Neural progenitor cell (in vitro differentiated cells): ENCODE data around the gene TCERG1L. TPM values are rescaled to one million over a fixed set of nuclear protein-coding genes. Genes with fewer than 3 reads are reported as not detected.

Experiments
- DNase-seq: peaks from one replicate; pipeline ENCODE4 v3.0.0-alpha.2; 2016; ENCODE audit warnings: low spot score
- H2AFZ ChIP-seq: fragments of 200-600 bp; sonication (generic); replicated peaks from 2 replicates; pipeline ENCODE4 v1.6.1; 2016; ENCODE audit warnings: antibody characterized with exemption
- H3F3A ChIP-seq: fragments of 200-600 bp; sonication (generic); 2 replicates; pipeline ENCODE4 v1.6.1; 2016; ENCODE audit warnings: antibody characterized with exemption, low read depth
- H3K27ac ChIP-seq: fragments of 200-600 bp; sonication (generic); 2 replicates; pipeline ENCODE4 v1.5.1; 2016; ENCODE audit warnings: mild to moderate bottlenecking
- H3K27me3 ChIP-seq: fragments of 200-600 bp; sonication (generic); 2 replicates; pipeline ENCODE4 v1.6.1; 2016; ENCODE audit warnings: mild to moderate bottlenecking, moderate library complexity
- H3K36me3 ChIP-seq: fragments of 200-600 bp; sonication (generic); 2 replicates; pipeline ENCODE4 v1.5.1; 2016
- H3K4me1 ChIP-seq: fragments of 200-600 bp; sonication (generic); 2 replicates; pipeline ENCODE4 v1.6.1; 2016; ENCODE audit warnings: mixed run types
- H3K4me2 ChIP-seq: fragments of 200-600 bp; sonication (generic); 2 replicates; pipeline ENCODE4 v1.6.1; 2016
- H3K4me3 ChIP-seq: fragments of 200-600 bp; sonication (generic); 2 replicates; pipeline ENCODE4 v1.5.1; 2016
- H3K79me2 ChIP-seq: fragments of 200-600 bp; sonication (generic); 2 replicates; pipeline ENCODE4 v1.6.1; 2016; ENCODE audit warnings: low read depth
- H3K9ac ChIP-seq: fragments of 200-600 bp; sonication (generic); 2 replicates; pipeline ENCODE4 v1.6.1; 2016
- H3K9me3 ChIP-seq: fragments of 200-600 bp; sonication (generic); 2 replicates; pipeline ENCODE4 v1.5.1; 2016; ENCODE audit warnings: low read depth
- H4K20me1 ChIP-seq: fragments of 200-600 bp; sonication (generic); 2 replicates; pipeline ENCODE4 v1.6.1; 2016; ENCODE audit warnings: low read depth
- H3K27ac Mint-ChIP-seq: 3 replicates; pipeline ENCODE4 v1.8.0; 2021; ENCODE audit warnings: mixed read lengths
- H3K27me3 Mint-ChIP-seq: 2 replicates; pipeline ENCODE4 v1.8.0; 2022; ENCODE audit warnings: low read depth, mild to moderate bottlenecking, inconsistent platforms, moderate library complexity, mixed read lengths; ENCODE audit not compliant: insufficient read depth
- H3K36me3 Mint-ChIP-seq: 3 replicates; pipeline ENCODE4 v1.8.0; 2021; ENCODE audit warnings: mixed read lengths
- H3K4me1 Mint-ChIP-seq: 3 replicates; pipeline ENCODE4 v1.8.0; 2021; ENCODE audit warnings: mixed read lengths
- H3K4me3 Mint-ChIP-seq: 3 replicates; pipeline ENCODE4 v1.8.0; 2021; ENCODE audit warnings: mild to moderate bottlenecking, moderate library complexity, mixed read lengths
- H3K9me3 Mint-ChIP-seq: 3 replicates; pipeline ENCODE4 v1.8.0; 2020; ENCODE audit warnings: mixed read lengths
- CTCF ChIP-seq: fragments of 200-600 bp; sonication (generic); IDR thresholded peaks from 2 replicates; pipeline ENCODE4 v1.5.1; 2017; ENCODE audit warnings: antibody characterized with exemption, mild to moderate bottlenecking
- EZH2 ChIP-seq: fragments of 200-600 bp; sonication (generic); IDR thresholded peaks from 2 replicates; pipeline ENCODE4 v1.6.1; 2017; ENCODE audit warnings: antibody characterized with exemption, mild to moderate bottlenecking, moderate library complexity
- EZH2phosphoT487 ChIP-seq: fragments of 200-600 bp; sonication (generic); IDR thresholded peaks from 2 replicates; pipeline ENCODE4 v1.6.1; 2017; ENCODE audit warnings: antibody characterized with exemption
- total RNA-seq: library from RNA; depleted of rRNA; stranded (reverse); fragments of >200 nt; gene quantifications from 2 replicates; pipeline ENCODE4 v1.2.3, GENCODE V29; 2015; ENCODE audit warnings: low replicate concordance

The TCERG1L gene
- total RNA-seq, 1 donor from 2014 or later, result 1.8 TPM

DNA sequence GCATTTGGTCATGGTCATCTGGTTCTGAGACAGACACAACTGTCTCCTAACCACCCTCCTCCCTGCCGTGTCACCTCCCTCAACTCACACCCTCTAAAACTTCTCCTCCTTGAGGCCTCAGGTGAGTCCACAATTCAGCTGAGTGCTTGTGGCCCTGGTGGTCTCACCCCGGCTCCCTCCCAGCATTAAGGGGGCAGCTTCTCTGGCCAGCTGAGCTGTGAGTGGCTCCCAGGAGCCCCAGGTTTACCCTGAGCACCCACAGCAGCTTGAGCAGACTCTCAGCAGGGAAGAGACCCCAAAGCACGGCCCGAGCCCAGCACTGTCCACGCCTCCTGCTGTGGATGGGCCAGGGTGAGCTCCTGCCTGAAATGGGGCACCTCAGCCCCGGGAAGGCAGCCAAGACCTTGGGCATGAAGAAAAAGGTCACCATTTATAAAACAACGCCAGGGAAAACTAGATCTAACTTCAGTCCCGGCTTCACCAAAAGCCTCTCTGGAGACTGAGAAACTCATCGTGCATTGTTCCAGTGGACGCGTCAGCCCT, 201.2 kb downstream of the TCERG1L start:
- Histone ChIP-seq H3K9me3 (no peaks in the 10 kb centered on the region), H3F3A (no peaks in the 10 kb centered on the region), H3K4me3 (no peak overlapping the region), H3K4me1 (no peaks in the 10 kb centered on the region), H3K9ac (no peak overlapping the region), H3K79me2 (no peaks in the 10 kb centered on the region), H3K36me3 (no peaks in the 10 kb centered on the region), H2AFZ (no peak overlapping the region), H3K4me2 (no peak overlapping the region), H3K27ac (no peak overlapping the region), H3K27me3 (no peaks in the 10 kb centered on the region), H4K20me1 (no peaks in the 10 kb centered on the region)
- H3K27ac Mint-ChIP-seq, result no peak overlapping the region
- H3K4me3 Mint-ChIP-seq, result no peak overlapping the region
- no peaks in the 10 kb centered on the region for H3K36me3 Mint-ChIP-seq
- peaks cover 9% of the 10 kb centered on the region for H3K9me3 Mint-ChIP-seq
- peaks cover 10% of the 10 kb centered on the region for H3K27me3 Mint-ChIP-seq
- TF ChIP-seq EZH2phosphoT487 (no peak), EZH2 (no peak), CTCF (no peak)
- H3K4me1 Mint-ChIP-seq, result no peaks in the 10 kb centered on the region
- DNase-seq, result no peak

DNA sequence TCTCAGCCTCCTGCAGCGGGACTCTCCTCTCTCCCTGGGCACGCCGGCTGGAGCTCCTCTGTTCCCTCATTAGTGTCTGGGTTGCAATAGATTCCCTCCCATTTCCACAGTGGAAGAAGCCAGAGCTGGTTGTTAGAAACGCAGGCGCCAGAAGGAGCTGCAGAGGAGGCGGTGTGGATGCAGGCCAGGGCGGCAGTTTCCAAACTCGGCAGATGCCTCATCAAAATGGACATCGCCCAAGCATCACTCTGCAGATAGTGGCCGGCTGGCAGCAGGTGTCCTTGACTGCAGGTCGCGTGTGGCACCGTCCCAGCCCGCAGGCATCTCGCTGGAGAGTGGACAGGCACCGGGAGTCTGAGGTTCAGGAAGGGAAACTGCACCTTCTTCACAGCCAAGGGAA, 201.8 kb downstream of the TCERG1L start:
- no peak for TF ChIP-seq CTCF
- no peak for TF ChIP-seq EZH2
- no peak for TF ChIP-seq EZH2phosphoT487
- no peaks in the 10 kb centered on the region for H3K9me3 ChIP-seq
- no peak overlapping the region for H3K4me3 ChIP-seq
- no peaks in the 10 kb centered on the region for H4K20me1 ChIP-seq
- no peaks in the 10 kb centered on the region for H3K79me2 ChIP-seq
- no peaks in the 10 kb centered on the region for H3K4me1 ChIP-seq
- Mint-ChIP-seq H3K36me3 (no peaks in the 10 kb centered on the region), H3K9me3 (peaks cover 9% of the 10 kb centered on the region), H3K4me3 (no peak overlapping the region), H3K27ac (no peak overlapping the region), H3K4me1 (no peaks in the 10 kb centered on the region), H3K27me3 (peaks cover 10% of the 10 kb centered on the region)
- H3K4me2 ChIP-seq, result no peak overlapping the region
- no peaks in the 10 kb centered on the region for H3K36me3 ChIP-seq
- no peak overlapping the region for H3K27ac ChIP-seq
- no peaks in the 10 kb centered on the region for H3F3A ChIP-seq
- H3K27me3 ChIP-seq, result no peaks in the 10 kb centered on the region
- no peak overlapping the region for H3K9ac ChIP-seq
- H2AFZ ChIP-seq, result no peak overlapping the region
- DNase-seq, result no peak

GRCh38 chr10:131109291-131109690, 202.2 kb downstream of the TCERG1L start:
- Histone ChIP-seq H3K4me1 (no peaks in the 10 kb centered on the region), H3K4me2 (no peak overlapping the region), H3K27ac (no peak overlapping the region), H4K20me1 (no peaks in the 10 kb centered on the region), H3K79me2 (no peaks in the 10 kb centered on the region), H2AFZ (no peak overlapping the region), H3K9me3 (no peaks in the 10 kb centered on the region), H3F3A (no peaks in the 10 kb centered on the region), H3K36me3 (no peaks in the 10 kb centered on the region), H3K4me3 (no peak overlapping the region), H3K27me3 (no peaks in the 10 kb centered on the region), H3K9ac (no peak overlapping the region)
- Mint-ChIP-seq H3K27me3 (peaks cover 10% of the 10 kb centered on the region), H3K4me1 (no peaks in the 10 kb centered on the region), H3K9me3 (peaks cover 9% of the 10 kb centered on the region), H3K4me3 (peak overlapping the region; percentile 56), H3K27ac (no peak overlapping the region), H3K36me3 (no peaks in the 10 kb centered on the region)
- DNase-seq, result no peak
- TF ChIP-seq EZH2phosphoT487 (no peak), CTCF (no peak)
